22Rv1 (cell line): ENCODE data around the gene DHRS12.

ENCODE experiments used
- CTCF ChIP-seq: fragments of 450-650 bp; IDR thresholded peaks from 2 replicates; pipeline ENCODE4 v1.5.1; 2017; ENCODE audit warnings: mild to moderate bottlenecking
- ZFX ChIP-seq: fragments of 450-650 bp; IDR thresholded peaks from 2 replicates; pipeline ENCODE4 v1.6.1; 2017; ENCODE audit warnings: antibody characterized with exemption, borderline replicate concordance

GRCh38 chr13:51742611-51743010, 61.4 kb downstream of the DHRS12 start:
- TF ChIP-seq CTCF (no peak), ZFX (no peak)
